GM23248 (cell line): ENCODE measurements around the gene USP25.

ENCODE experiments used
- EZH2 ChIP-seq: fragments of 200-600 bp; sonication (generic); IDR thresholded peaks from 2 replicates; pipeline ENCODE4 v1.6.1; 2018; ENCODE audit warnings: antibody characterized with exemption, mild to moderate bottlenecking; ENCODE audit not compliant: insufficient read depth, poor library complexity, severe bottlenecking
- EZH2phosphoT487 ChIP-seq: fragments of 200-600 bp; sonication (generic); IDR thresholded peaks from 2 replicates; pipeline ENCODE4 v1.6.1; 2018; ENCODE audit warnings: antibody characterized with exemption, moderate library complexity, mild to moderate bottlenecking, low read depth; ENCODE audit not compliant: insufficient read depth

GRCh38 chr21:15794277-15794912, 64.6 kb downstream of the USP25 start:
- TF ChIP-seq EZH2 (no peak), EZH2phosphoT487 (no peak)
